OCI-LY7 (cell line): ENCODE results near the gene LSAMP. TPM values are rescaled to one million over a fixed set of nuclear protein-coding genes. Genes with fewer than 3 reads are reported as not detected.

Source experiments
- BruUV-seq: library from RNA; stranded (reverse); fragments of 400-500 nt; replicated peaks from 2 replicates; lab custom pipeline; 2021; lab: Mats Ljungman, UMichigan
- CTCF ChIA-PET: fragments of 300-600 bp; sonication (Branson Sonifier 250); formaldehyde crosslinking; loops from one replicate; lab custom pipeline; 2022; ENCODE audit warnings: antibody characterized with exemption; ENCODE audit not compliant: unreplicated experiment; lab: Charles Lee
- POLR2A ChIA-PET: fragments of 300-600 bp; sonication (Branson Sonifier 250); formaldehyde crosslinking; loops from one replicate; lab custom pipeline; 2022; ENCODE audit warnings: antibody characterized with exemption; lab: Charles Lee
- DNase-seq: peaks from one replicate; pipeline ENCODE4 v3.0.0-alpha.2; 2015; ENCODE audit warnings: low spot score
- H2AFZ ChIP-seq: fragments of 200-600 bp; sonication (generic), shearing (Covaris generic); 2 replicates; pipeline ENCODE4 v1.6.1; 2014; ENCODE audit warnings: mild to moderate bottlenecking, antibody characterized with exemption, low read length, moderate library complexity
- H3K27ac ChIP-seq: fragments of 200-600 bp; sonication (generic); 2 replicates; pipeline ENCODE4 v1.5.1; 2014; ENCODE audit warnings: mixed run types, low read depth, mild to moderate bottlenecking, moderate library complexity, low read length, inconsistent platforms; ENCODE audit not compliant: poor library complexity, severe bottlenecking
- H3K36me3 ChIP-seq: fragments of 200-600 bp; sonication (generic); 2 replicates; pipeline ENCODE4 v1.6.1; 2014; ENCODE audit warnings: mild to moderate bottlenecking, antibody characterized with exemption, low read length, moderate library complexity, mixed read lengths; ENCODE audit not compliant: insufficient read depth
- H3K4me1 ChIP-seq: fragments of 200-600 bp; sonication (generic); 2 replicates; pipeline ENCODE4 v1.5.1; 2014; ENCODE audit warnings: mild to moderate bottlenecking, low read length; ENCODE audit not compliant: insufficient read depth, poor library complexity, severe bottlenecking
- H3K4me2 ChIP-seq: fragments of 200-600 bp; sonication (generic); 2 replicates; pipeline ENCODE4 v1.6.1; 2014; ENCODE audit warnings: mild to moderate bottlenecking, low read length
- H3K4me3 ChIP-seq: fragments of 200-600 bp; sonication (generic); 2 replicates; pipeline ENCODE4 v1.5.1; 2014; ENCODE audit warnings: mild to moderate bottlenecking, low read depth, low read length; ENCODE audit not compliant: poor library complexity, severe bottlenecking
- H3K79me2 ChIP-seq: fragments of 200-600 bp; sonication (generic); 2 replicates; pipeline ENCODE4 v1.6.1; 2016; ENCODE audit warnings: low read depth, mild to moderate bottlenecking, low read length, moderate library complexity, mixed read lengths; ENCODE audit not compliant: insufficient read depth
- H3K9me2 ChIP-seq: fragments of 200-600 bp; sonication (generic); 2 replicates; pipeline ENCODE4 v1.6.1; 2016; ENCODE audit warnings: mild to moderate bottlenecking, low read length, mixed read lengths; ENCODE audit not compliant: insufficient read depth
- H3K9me3 ChIP-seq: fragments of 200-600 bp; sonication (generic); 2 replicates; pipeline ENCODE4 v1.6.1; 2014; ENCODE audit warnings: mild to moderate bottlenecking, mixed run types, low read length, mixed read lengths
- H4K20me1 ChIP-seq: fragments of 200-600 bp; sonication (generic); 2 replicates; pipeline ENCODE4 v1.6.1; 2014; ENCODE audit warnings: mild to moderate bottlenecking, antibody characterized with exemption, low read length, moderate library complexity, mixed read lengths; ENCODE audit not compliant: insufficient read depth
- EZH2phosphoT487 ChIP-seq: fragments of 200-600 bp; sonication (generic); IDR thresholded peaks from 2 replicates; pipeline ENCODE4 v1.6.1; 2018; ENCODE audit warnings: low read depth, borderline replicate concordance, mild to moderate bottlenecking, mixed run types, antibody characterized with exemption, low read length, moderate library complexity, mixed read lengths
- intact Hi-C: fragments of 100-400 bp; cut with micrococcal nuclease; formaldehyde crosslinking; loops from one replicate; pipeline ENCODE4 v1.10.0; 2022; ENCODE audit not compliant: unreplicated experiment
- total RNA-seq, 2 experiments: library from RNA; depleted of rRNA in 1 of 2; stranded (reverse); fragments of >200 nt in 1 of 2; shearing (Covaris generic) in 1 of 2; gene quantifications; 2 replicates each; pipeline ENCODE4 v1.2.3, GENCODE V29; 2014 to 2022
- TF ChIP-seq, protein P1 (sequence below): fragments of 200-600 bp; sonication (generic); conservative IDR thresholded peaks from 2 replicates; pipeline ENCODE4 v1.5.1; 2014; ENCODE audit warnings: mild to moderate bottlenecking, antibody characterized with exemption, low read length, moderate library complexity, mixed read lengths

Gene LSAMP
- total RNA-seq, 2 experiments from 2014 or later, result 1.4 TPM; not detected in 1

DNA sequence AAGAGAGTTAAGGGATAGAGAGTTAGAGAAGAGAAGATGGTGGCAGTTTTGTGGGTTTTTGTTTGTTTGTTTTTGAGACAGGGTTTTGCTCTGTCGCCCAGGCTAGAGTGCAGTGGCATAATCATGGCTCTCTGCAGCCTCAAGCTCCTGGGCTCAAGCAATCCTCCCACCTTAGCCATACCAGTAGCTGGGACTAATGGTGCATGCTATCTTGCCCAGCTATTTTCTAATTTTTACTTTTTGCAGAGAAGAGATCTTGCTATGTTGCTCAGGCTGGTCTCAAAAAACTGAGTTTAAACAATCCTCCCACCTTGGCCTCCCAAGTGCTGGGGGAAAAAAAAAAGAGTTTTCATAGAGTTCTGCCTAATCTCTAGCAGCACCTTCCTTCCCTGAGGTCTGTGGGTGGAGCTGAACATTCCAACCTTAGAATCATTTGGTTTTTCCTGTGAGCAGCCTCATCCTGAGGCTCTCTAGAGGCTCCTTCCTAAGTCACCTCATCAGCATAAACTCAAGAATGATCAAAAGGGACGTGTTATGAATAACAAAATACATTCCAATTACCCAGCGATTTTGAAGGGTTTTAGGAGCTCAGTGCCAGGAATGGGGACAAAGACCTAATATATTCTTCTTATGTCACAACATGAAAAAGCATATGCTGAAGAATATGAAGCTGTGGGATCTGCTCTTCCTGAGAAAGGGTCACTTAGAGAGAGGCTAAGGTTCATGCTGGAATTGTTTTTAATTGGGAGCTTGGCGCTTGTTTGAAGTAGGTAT lies 180.6 kb downstream of the LSAMP start:
- Histone ChIP-seq H4K20me1 (no peaks in the 10 kb centered on the region), H3K4me3 (no peak overlapping the region), H3K9me2 (no peaks in the 10 kb centered on the region), H3K27ac (no peak overlapping the region), H3K36me3 (no peaks in the 10 kb centered on the region), H3K9me3 (no peaks in the 10 kb centered on the region), H3K4me2 (no peak overlapping the region), H3K4me1 (no peaks in the 10 kb centered on the region), H3K79me2 (no peaks in the 10 kb centered on the region), H2AFZ (no peak overlapping the region)
- no TSS peak for BruUV-seq
- POLR2A ChIA-PET, result no interaction called here
- TF ChIP-seq EZH2phosphoT487, result no peak
- TF ChIP-seq, protein P1, sequence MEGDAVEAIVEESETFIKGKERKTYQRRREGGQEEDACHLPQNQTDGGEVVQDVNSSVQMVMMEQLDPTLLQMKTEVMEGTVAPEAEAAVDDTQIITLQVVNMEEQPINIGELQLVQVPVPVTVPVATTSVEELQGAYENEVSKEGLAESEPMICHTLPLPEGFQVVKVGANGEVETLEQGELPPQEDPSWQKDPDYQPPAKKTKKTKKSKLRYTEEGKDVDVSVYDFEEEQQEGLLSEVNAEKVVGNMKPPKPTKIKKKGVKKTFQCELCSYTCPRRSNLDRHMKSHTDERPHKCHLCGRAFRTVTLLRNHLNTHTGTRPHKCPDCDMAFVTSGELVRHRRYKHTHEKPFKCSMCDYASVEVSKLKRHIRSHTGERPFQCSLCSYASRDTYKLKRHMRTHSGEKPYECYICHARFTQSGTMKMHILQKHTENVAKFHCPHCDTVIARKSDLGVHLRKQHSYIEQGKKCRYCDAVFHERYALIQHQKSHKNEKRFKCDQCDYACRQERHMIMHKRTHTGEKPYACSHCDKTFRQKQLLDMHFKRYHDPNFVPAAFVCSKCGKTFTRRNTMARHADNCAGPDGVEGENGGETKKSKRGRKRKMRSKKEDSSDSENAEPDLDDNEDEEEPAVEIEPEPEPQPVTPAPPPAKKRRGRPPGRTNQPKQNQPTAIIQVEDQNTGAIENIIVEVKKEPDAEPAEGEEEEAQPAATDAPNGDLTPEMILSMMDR, result no peak
- intact Hi-C loops, result no loop called here
- CTCF ChIA-PET, result no interaction called here
- no peak for DNase-seq

DNA sequence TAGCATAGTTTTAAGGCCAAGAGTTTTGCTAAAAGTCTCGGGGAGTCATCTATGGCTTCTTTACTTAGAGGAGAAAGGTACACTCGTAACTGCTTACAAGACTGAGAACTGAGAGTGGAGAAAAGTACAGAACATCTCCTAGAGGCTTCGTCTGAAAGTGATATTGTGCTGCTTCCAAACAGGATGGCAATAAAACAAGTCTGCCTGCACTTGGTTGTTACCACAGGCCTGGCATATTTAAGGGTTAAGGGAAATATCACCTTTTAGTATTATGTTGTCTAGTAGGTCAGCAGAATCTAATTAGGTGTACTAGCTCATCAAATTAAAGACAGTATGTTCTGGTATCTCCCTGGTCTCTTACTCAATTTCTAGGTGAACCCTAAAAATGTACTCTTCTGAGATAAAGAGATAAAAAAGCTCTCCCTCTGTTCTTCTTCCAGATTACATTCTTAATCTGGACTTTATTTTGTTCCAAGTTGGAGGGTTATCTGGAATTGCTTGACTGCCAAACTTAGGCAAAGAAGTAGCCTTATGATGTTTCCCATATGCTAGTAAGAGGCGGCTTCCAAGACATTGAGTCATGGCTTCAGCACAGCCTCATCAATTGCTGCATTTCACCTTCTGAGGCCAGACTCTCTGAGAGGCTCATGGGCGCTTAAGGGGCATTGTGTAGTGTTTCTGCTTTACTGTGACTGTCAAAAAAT lies 181.3 kb downstream of the LSAMP start:
- Histone ChIP-seq H3K9me3 (no peaks in the 10 kb centered on the region), H2AFZ (no peak overlapping the region), H3K4me1 (no peaks in the 10 kb centered on the region), H3K4me3 (no peak overlapping the region), H4K20me1 (no peaks in the 10 kb centered on the region), H3K9me2 (no peaks in the 10 kb centered on the region), H3K79me2 (no peaks in the 10 kb centered on the region), H3K36me3 (no peaks in the 10 kb centered on the region), H3K4me2 (no peak overlapping the region), H3K27ac (no peak overlapping the region)
- TF ChIP-seq, protein P1, result no peak
- TF ChIP-seq EZH2phosphoT487, result no peak
- no TSS peak for BruUV-seq
- intact Hi-C loops, result no loop called here
- DNase-seq, result no peak
- ChIA-PET CTCF (no interaction called here), POLR2A (interaction anchor here (0.5 kb wide), 1 partner anchor 1254 kb away, joined by 4 read pairs; no protein-coding TSS in a partner anchor)

DNA sequence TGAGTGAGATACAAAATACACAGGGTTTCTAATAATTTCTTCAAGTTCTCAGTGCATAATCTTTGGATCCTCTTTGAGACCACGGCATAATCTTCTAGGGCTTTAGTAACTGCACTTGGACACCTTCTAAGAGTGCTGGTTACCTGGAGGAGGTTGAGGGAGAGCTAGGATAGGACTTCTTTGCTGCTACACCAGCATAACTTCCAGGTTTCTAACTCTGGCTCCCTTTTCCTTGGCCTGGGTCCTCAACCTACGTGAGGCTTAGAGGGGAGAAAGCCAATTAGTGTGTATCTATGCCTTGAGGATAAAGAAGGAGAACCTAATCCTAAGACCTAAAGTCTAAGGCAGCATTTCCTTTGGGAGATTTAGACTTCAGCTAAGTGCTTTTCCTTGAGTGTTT lies 184.8 kb downstream of the LSAMP start:
- H3K9me3 ChIP-seq, result no peaks in the 10 kb centered on the region
- no peaks in the 10 kb centered on the region for H3K36me3 ChIP-seq
- H3K79me2 ChIP-seq, result no peaks in the 10 kb centered on the region
- BruUV-seq, result no TSS peak
- intact Hi-C loops, result no loop called here
- no peak overlapping the region for H2AFZ ChIP-seq
- no peak overlapping the region for H3K4me3 ChIP-seq
- DNase-seq, result no peak
- no peak overlapping the region for H3K27ac ChIP-seq
- no peak overlapping the region for H3K4me2 ChIP-seq
- TF ChIP-seq, protein P1, result no peak
- POLR2A ChIA-PET, result no interaction called here
- no peaks in the 10 kb centered on the region for H3K9me2 ChIP-seq
- no peaks in the 10 kb centered on the region for H4K20me1 ChIP-seq
- no peaks in the 10 kb centered on the region for H3K4me1 ChIP-seq
- CTCF ChIA-PET, result no interaction called here
